Hepatocyte (in vitro differentiated cells): ENCODE measurements around the gene CARM1. TPM values are rescaled to one million over a fixed set of nuclear protein-coding genes. Genes with fewer than 3 reads are reported as not detected.
A peak's percentile ranks its signal among the peaks of the same experiment; 100 is the strongest.

ENCODE experiments used
- DNase-seq: peaks from one replicate; pipeline ENCODE4 v3.0.0-alpha.2; 2016; ENCODE audit warnings: low spot score
- H2AFZ ChIP-seq: fragments of 200-600 bp; sonication (generic); 2 replicates; pipeline ENCODE4 v1.6.0; 2016; ENCODE audit warnings: antibody characterized with exemption, mild to moderate bottlenecking
- H3K27ac ChIP-seq: fragments of 200-600 bp; sonication (generic); 2 replicates; pipeline ENCODE4 v1.5.1; 2016; ENCODE audit warnings: mild to moderate bottlenecking
- H3K27me3 ChIP-seq: fragments of 200-600 bp; sonication (generic); 2 replicates; pipeline ENCODE4 v1.6.1; 2016
- H3K36me3 ChIP-seq: fragments of 200-600 bp; sonication (generic); replicated peaks from 2 replicates; pipeline ENCODE4 v1.5.1; 2016; ENCODE audit warnings: low read depth; ENCODE audit not compliant: insufficient read depth
- H3K4me1 ChIP-seq: fragments of 200-600 bp; sonication (generic); 2 replicates; pipeline ENCODE4 v1.5.1; 2016; ENCODE audit warnings: mild to moderate bottlenecking, moderate library complexity; ENCODE audit not compliant: insufficient read depth
- H3K4me2 ChIP-seq: fragments of 200-600 bp; sonication (generic); 2 replicates; pipeline ENCODE4 v1.6.0; 2016
- H3K4me3 ChIP-seq: fragments of 200-600 bp; sonication (generic); 2 replicates; pipeline ENCODE4 v1.5.1; 2016; ENCODE audit warnings: mild to moderate bottlenecking
- H3K79me2 ChIP-seq: fragments of 200-600 bp; sonication (generic); 2 replicates; pipeline ENCODE4 v1.6.0; 2017; ENCODE audit warnings: mild to moderate bottlenecking
- H3K9me2 ChIP-seq: fragments of 200-600 bp; sonication (generic); replicated peaks from 2 replicates; pipeline ENCODE4 v1.6.0; 2017; ENCODE audit warnings: mild to moderate bottlenecking; ENCODE audit not compliant: insufficient read depth
- H3K9me3 ChIP-seq: fragments of 200-600 bp; sonication (generic); 2 replicates; pipeline ENCODE4 v1.5.1; 2016; ENCODE audit warnings: low read depth, mild to moderate bottlenecking
- H4K20me1 ChIP-seq: fragments of 200-600 bp; sonication (generic); 2 replicates; pipeline ENCODE4 v1.6.0; 2016; ENCODE audit warnings: mild to moderate bottlenecking; ENCODE audit not compliant: insufficient read depth, poor library complexity, severe bottlenecking
- EZH2 ChIP-seq: fragments of 200-600 bp; sonication (generic); IDR thresholded peaks from 2 replicates; pipeline ENCODE4 v1.6.1; 2016; ENCODE audit warnings: antibody characterized with exemption, mild to moderate bottlenecking, borderline replicate concordance
- EZH2phosphoT487 ChIP-seq: fragments of 200-600 bp; sonication (generic); IDR thresholded peaks from one replicate; pipeline ENCODE4 v1.6.1; 2018; ENCODE audit warnings: antibody characterized with exemption, mild to moderate bottlenecking, low read depth, moderate library complexity; ENCODE audit not compliant: unreplicated experiment, severe bottlenecking
- WGBS: methylation state at CpG from one replicate; pipeline ENCODE4 v1.1.6; 2016; ENCODE audit warnings: low lambda C conversion rate; ENCODE audit errors: missing lambda C conversion rate; 5-methylcytosine and 5-hydroxymethylcytosine counted together
- polyA plus RNA-seq: library from polyadenylated mRNA; unstranded; fragments of >200 nt; fragmentation: Nextera tagmentation; extraction: Ambion mirVana; gene quantifications from 2 replicates; pipeline ENCODE4 v1.2.1, GENCODE V29; 2016
- total RNA-seq: library from RNA; depleted of rRNA; stranded (reverse); fragments of >200 nt; gene quantifications from 2 replicates; pipeline ENCODE4 v1.2.3, GENCODE V29; 2014
- TF ChIP-seq, protein P1 (sequence below): fragments of 200-600 bp; sonication (generic); IDR thresholded peaks from 2 replicates; pipeline ENCODE4 v1.5.1; 2016; ENCODE audit warnings: antibody characterized with exemption, mild to moderate bottlenecking; ENCODE audit not compliant: poor library complexity

The CARM1 gene
- total and polyA plus RNA-seq, 2 experiments from 2014 or later = 34.3 to 45.7 TPM

GRCh38 chr19:10881403-10882107, 10.2 kb downstream of the CARM1 start:
- Histone ChIP-seq H3K9me3 (no peaks in the 10 kb centered on the region), H2AFZ (no peak overlapping the region), H3K79me2 (peaks cover 100% of the 10 kb centered on the region), H3K9me2 (no peaks in the 10 kb centered on the region), H3K27ac (no peak overlapping the region), H3K36me3 (no peaks in the 10 kb centered on the region), H4K20me1 (peaks cover 23% of the 10 kb centered on the region), H3K4me3 (no peak overlapping the region), H3K4me1 (peaks cover 24% of the 10 kb centered on the region), H3K27me3 (no peaks in the 10 kb centered on the region), H3K4me2 (no peak overlapping the region)
- WGBS = 66% methylated on average over 14 of the region's 14 CpGs
- DNase-seq = no peak
- no peak for TF ChIP-seq EZH2
- no peak for TF ChIP-seq EZH2phosphoT487
- TF ChIP-seq, protein P1, sequence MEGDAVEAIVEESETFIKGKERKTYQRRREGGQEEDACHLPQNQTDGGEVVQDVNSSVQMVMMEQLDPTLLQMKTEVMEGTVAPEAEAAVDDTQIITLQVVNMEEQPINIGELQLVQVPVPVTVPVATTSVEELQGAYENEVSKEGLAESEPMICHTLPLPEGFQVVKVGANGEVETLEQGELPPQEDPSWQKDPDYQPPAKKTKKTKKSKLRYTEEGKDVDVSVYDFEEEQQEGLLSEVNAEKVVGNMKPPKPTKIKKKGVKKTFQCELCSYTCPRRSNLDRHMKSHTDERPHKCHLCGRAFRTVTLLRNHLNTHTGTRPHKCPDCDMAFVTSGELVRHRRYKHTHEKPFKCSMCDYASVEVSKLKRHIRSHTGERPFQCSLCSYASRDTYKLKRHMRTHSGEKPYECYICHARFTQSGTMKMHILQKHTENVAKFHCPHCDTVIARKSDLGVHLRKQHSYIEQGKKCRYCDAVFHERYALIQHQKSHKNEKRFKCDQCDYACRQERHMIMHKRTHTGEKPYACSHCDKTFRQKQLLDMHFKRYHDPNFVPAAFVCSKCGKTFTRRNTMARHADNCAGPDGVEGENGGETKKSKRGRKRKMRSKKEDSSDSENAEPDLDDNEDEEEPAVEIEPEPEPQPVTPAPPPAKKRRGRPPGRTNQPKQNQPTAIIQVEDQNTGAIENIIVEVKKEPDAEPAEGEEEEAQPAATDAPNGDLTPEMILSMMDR = no peak

- no peaks in the 10 kb centered on the region for H3K36me3 ChIP-seq
- peaks cover 24% of the 10 kb centered on the region for H3K4me1 ChIP-seq
- H2AFZ ChIP-seq = no peak overlapping the region
- TF ChIP-seq EZH2 (no peak), EZH2phosphoT487 (no peak)
- TF ChIP-seq, protein P1 = no peak
- no peak overlapping the region for H3K27ac ChIP-seq
- H4K20me1 ChIP-seq = peaks cover 29% of the 10 kb centered on the region
- no peaks in the 10 kb centered on the region for H3K9me3 ChIP-seq
- DNase-seq = no peak
- 82% methylated on average over 9 of the region's 9 CpGs for WGBS
- no peak overlapping the region for H3K4me3 ChIP-seq
- H3K27me3 ChIP-seq = no peaks in the 10 kb centered on the region
- no peak overlapping the region for H3K4me2 ChIP-seq
- peaks cover 100% of the 10 kb centered on the region for H3K79me2 ChIP-seq
- no peaks in the 10 kb centered on the region for H3K9me2 ChIP-seq
Observed at GRCh38 chr19:10882108-10882457, 10.7 kb downstream of the CARM1 start.

DNA sequence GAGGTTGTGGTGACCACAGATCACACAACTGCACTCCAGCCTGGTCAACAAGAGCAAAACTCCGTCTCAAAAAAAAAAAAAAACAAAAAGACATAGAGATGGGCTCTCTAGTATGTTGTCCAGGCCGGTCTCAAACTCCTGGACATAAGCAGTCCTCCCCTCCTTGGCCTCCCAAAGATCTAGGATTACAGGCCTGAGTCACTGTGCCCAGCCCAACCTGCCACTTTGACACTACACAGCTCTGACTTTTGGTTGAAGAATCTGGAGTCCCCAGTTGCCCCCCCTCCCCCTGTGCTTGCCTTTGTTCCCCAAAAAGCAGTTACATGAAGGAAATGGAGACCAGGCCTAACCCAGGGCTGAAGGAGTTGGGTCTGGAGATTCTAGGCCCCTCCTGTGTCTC, 12.9 kb downstream of the CARM1 start:
- H3K4me1 ChIP-seq = peaks cover 29% of the 10 kb centered on the region
- H3K4me2 ChIP-seq = peak overlapping the region; percentile 44
- H3K4me3 ChIP-seq = no peak overlapping the region
- H3K27me3 ChIP-seq = no peaks in the 10 kb centered on the region
- no peaks in the 10 kb centered on the region for H3K9me2 ChIP-seq
- WGBS = 58% methylated on average over 2 of the region's 2 CpGs
- DNase-seq = peak; percentile 60
- no peak for TF ChIP-seq EZH2phosphoT487
- TF ChIP-seq, protein P1 = no peak
- H3K36me3 ChIP-seq = no peaks in the 10 kb centered on the region
- no peak overlapping the region for H2AFZ ChIP-seq
- H3K9me3 ChIP-seq = no peaks in the 10 kb centered on the region
- H3K27ac ChIP-seq = peak overlapping the region; percentile 69
- peaks cover 99% of the 10 kb centered on the region for H3K79me2 ChIP-seq
- H4K20me1 ChIP-seq = peaks cover 37% of the 10 kb centered on the region
